IMR-90 (cell line): Measurements from ENCODE around the gene GTF2F2. TPM values are rescaled to one million over a fixed set of nuclear protein-coding genes. Genes with fewer than 3 reads are reported as not detected.

Source experiments
- ATAC-seq: fragments of 200-7000 bp; cut with Tn5 transposase; 2 replicates; pipeline ENCODE4 v1.9.1; 2020; ENCODE audit warnings: low read depth, mild to moderate bottlenecking, moderate library complexity
- BruUV-seq: library from RNA; stranded (reverse); fragments of 400-500 nt; replicated peaks from 2 replicates; lab custom pipeline; 2021; lab: Mats Ljungman, UMichigan
- CTCF ChIA-PET: fragments of 300-600 bp; formaldehyde crosslinking; extraction: SDS; loops from one replicate; lab custom pipeline; 2021; ENCODE audit warnings: antibody characterized with exemption; lab: Yijun Ruan, JAX
- POLR2A ChIA-PET: fragments of 300-600 bp; sonication (Branson Sonifier 250); formaldehyde crosslinking; loops from one replicate; lab custom pipeline; 2022; ENCODE audit warnings: antibody characterized with exemption; ENCODE audit not compliant: unreplicated experiment; lab: Charles Lee
- DNase-seq: peaks from one replicate; pipeline ENCODE4 v3.0.0; 2013
- H2AFZ ChIP-seq: replicated peaks from 2 replicates; pipeline ENCODE3; 2013; ENCODE audit warnings: low read length, mild to moderate bottlenecking; ENCODE audit not compliant: poor library complexity
- H2AK5ac ChIP-seq: 2 replicates; pipeline ENCODE4 v1.6.1; 2013; ENCODE audit warnings: low read depth, low read length, inconsistent platforms
- H2AK9ac ChIP-seq: replicated peaks from 2 replicates; pipeline ENCODE3; 2013; ENCODE audit warnings: mild to moderate bottlenecking, low read depth, low read length, moderate library complexity; ENCODE audit not compliant: poor library complexity
- H2BK120ac ChIP-seq: 2 replicates; pipeline ENCODE4 v1.6.1; 2013; ENCODE audit warnings: low read depth, low read length, inconsistent platforms
- H2BK15ac ChIP-seq: 3 replicates; pipeline ENCODE4 v1.6.1; 2013; ENCODE audit warnings: low read depth, low read length, inconsistent platforms
- H2BK20ac ChIP-seq: 2 replicates; pipeline ENCODE4 v1.6.1; 2013; ENCODE audit warnings: low read depth, mild to moderate bottlenecking, inconsistent platforms, low read length, moderate library complexity
- H2BK5ac ChIP-seq: 2 replicates; pipeline ENCODE4 v1.6.1; 2013; ENCODE audit warnings: mild to moderate bottlenecking, low read depth, low read length, inconsistent platforms; ENCODE audit not compliant: poor library complexity, severe bottlenecking
- H3K14ac ChIP-seq: replicated peaks from 2 replicates; pipeline ENCODE4 v1.6.1; 2013; ENCODE audit warnings: low read depth, low read length, inconsistent platforms
- H3K18ac ChIP-seq: 2 replicates; pipeline ENCODE4 v1.6.1; 2013; ENCODE audit warnings: low read depth, low read length, control low read depth
- H3K23ac ChIP-seq: 2 replicates; pipeline ENCODE4 v1.6.1; 2013; ENCODE audit warnings: low read depth, low read length, inconsistent platforms
- H3K27ac ChIP-seq: 2 replicates; pipeline ENCODE4 v1.5.1; 2013; ENCODE audit warnings: mild to moderate bottlenecking, control low read depth, low read length; ENCODE audit not compliant: insufficient read depth
- H3K27me3 ChIP-seq: 2 replicates; pipeline ENCODE4 v1.6.1; 2013; ENCODE audit warnings: low read length; ENCODE audit not compliant: control insufficient read depth, insufficient read depth
- H3K36me3 ChIP-seq: 2 replicates; pipeline ENCODE4 v1.6.1; 2013; ENCODE audit warnings: low read length, mixed read lengths; ENCODE audit not compliant: control insufficient read depth, insufficient read depth
- H3K4ac ChIP-seq: 2 replicates; pipeline ENCODE4 v1.6.1; 2013; ENCODE audit warnings: low read depth, low read length, inconsistent platforms
- H3K4me1 ChIP-seq: 2 replicates; pipeline ENCODE4 v1.6.1; 2013; ENCODE audit warnings: low read length, mixed read lengths; ENCODE audit not compliant: control insufficient read depth, insufficient read depth
- H3K4me2 ChIP-seq: 2 replicates; pipeline ENCODE4 v1.6.1; 2013; ENCODE audit warnings: low read depth, mild to moderate bottlenecking, control low read depth, low read length, moderate library complexity
- H3K4me3 ChIP-seq: 2 replicates; pipeline ENCODE4 v1.5.1; 2013; ENCODE audit warnings: low read depth, mild to moderate bottlenecking, control low read depth, low read length, moderate library complexity; ENCODE audit not compliant: insufficient read depth
- H3K56ac ChIP-seq: 2 replicates; pipeline ENCODE4 v1.6.1; 2013; ENCODE audit warnings: low read length, inconsistent platforms; ENCODE audit not compliant: insufficient read depth; ENCODE audit errors: extremely low read depth
- H3K79me1 ChIP-seq, 2 experiments: 2 replicates each; pipeline ENCODE4 v1.6.1; 2013; ENCODE audit warnings: low read length in 2 of 2, inconsistent platforms in 1 of 2, low read depth in 1 of 2
- H3K9ac ChIP-seq: 2 replicates; pipeline ENCODE4 v1.6.1; 2013; ENCODE audit warnings: low read depth, low read length, control low read depth
- H3K9me1 ChIP-seq: 2 replicates; pipeline ENCODE4 v1.6.1; 2013; ENCODE audit warnings: low read length, inconsistent platforms; ENCODE audit not compliant: insufficient read depth
- H3K9me3 ChIP-seq: 2 replicates; pipeline ENCODE4 v1.6.1; 2013; ENCODE audit warnings: low read length; ENCODE audit not compliant: control insufficient read depth, insufficient read depth
- H4K20me1 ChIP-seq: 2 replicates; pipeline ENCODE4 v1.6.1; 2013; ENCODE audit warnings: low read length, inconsistent platforms; ENCODE audit not compliant: insufficient read depth
- H4K5ac ChIP-seq: 2 replicates; pipeline ENCODE4 v1.6.1; 2013; ENCODE audit warnings: mild to moderate bottlenecking, low read depth, low read length, control low read depth
- H4K8ac ChIP-seq, 2 experiments: 2 replicates each; pipeline ENCODE4 v1.6.1; 2013; ENCODE audit warnings: low read depth in 2 of 2, low read length in 2 of 2, control low read depth in 1 of 2, inconsistent platforms in 1 of 2
- H4K91ac ChIP-seq: 2 replicates; pipeline ENCODE4 v1.6.1; 2013; ENCODE audit warnings: low read depth, low read length, inconsistent platforms; ENCODE audit not compliant: insufficient read depth
- BHLHE40 ChIP-seq: fragments of 150-350 bp; IDR thresholded peaks from 2 replicates; pipeline ENCODE4 v1.6.1; 2016; ENCODE audit warnings: mild to moderate bottlenecking, low read depth, low read length
- CEBPB ChIP-seq: IDR thresholded peaks from 2 replicates; pipeline ENCODE4 v1.6.1; 2012; ENCODE audit warnings: low read depth, low read length, improper control_type of control experiment
- CHD1 ChIP-seq: IDR thresholded peaks from 2 replicates; pipeline ENCODE4 v1.6.1; 2012; ENCODE audit warnings: low read depth, low read length, improper control_type of control experiment
- CTCF ChIP-seq: conservative IDR thresholded peaks from 2 replicates; pipeline ENCODE4 v1.5.1; 2012; ENCODE audit warnings: mild to moderate bottlenecking, low read depth, low read length, improper control_type of control experiment
- ELK1 ChIP-seq: fragments of 150-350 bp; IDR thresholded peaks from 2 replicates; pipeline ENCODE4 v1.6.1; 2016; ENCODE audit warnings: low read depth, mild to moderate bottlenecking, low read length, moderate library complexity, borderline replicate concordance
- FOS ChIP-seq: fragments of 150-350 bp; IDR thresholded peaks from 2 replicates; pipeline ENCODE4 v1.6.1; 2016; ENCODE audit warnings: low read depth, low read length
- MAFK ChIP-seq: IDR thresholded peaks from 2 replicates; pipeline ENCODE4 v1.6.1; 2012; ENCODE audit warnings: low read depth, low read length, improper control_type of control experiment
- MAZ ChIP-seq: IDR thresholded peaks from 2 replicates; pipeline ENCODE4 v1.6.1; 2012; ENCODE audit warnings: low read depth, mild to moderate bottlenecking, low read length, improper control_type of control experiment, moderate library complexity, borderline replicate concordance
- MXI1 ChIP-seq: IDR thresholded peaks from 2 replicates; pipeline ENCODE4 v1.6.1; 2012; ENCODE audit warnings: low read depth, mild to moderate bottlenecking, low read length, moderate library complexity, borderline replicate concordance
- NFE2L2 ChIP-seq: fragments of 150-350 bp; IDR thresholded peaks from 2 replicates; pipeline ENCODE4 v1.6.1; 2016; ENCODE audit warnings: low read depth, mild to moderate bottlenecking, low read length
- POLR2A ChIP-seq: IDR thresholded peaks from 2 replicates; pipeline ENCODE4 v1.6.1; 2012; ENCODE audit warnings: mild to moderate bottlenecking, low read depth, low read length
- RAD21 ChIP-seq: IDR thresholded peaks from 2 replicates; pipeline ENCODE4 v1.6.1; 2012; ENCODE audit warnings: low read length, improper control_type of control experiment
- RCOR1 ChIP-seq: IDR thresholded peaks from 2 replicates; pipeline ENCODE4 v1.6.1; 2012; ENCODE audit warnings: mild to moderate bottlenecking, low read length, improper control_type of control experiment; ENCODE audit not compliant: insufficient replicate concordance
- RFX5 ChIP-seq: IDR thresholded peaks from 2 replicates; pipeline ENCODE4 v1.8.0; 2012; ENCODE audit warnings: low read depth, mild to moderate bottlenecking, low read length, moderate library complexity
- SMC3 ChIP-seq: fragments of 150-350 bp; IDR thresholded peaks from 2 replicates; pipeline ENCODE4 v1.6.1; 2016; ENCODE audit warnings: low read depth, mild to moderate bottlenecking, antibody characterized with exemption, low read length, moderate library complexity
- USF2 ChIP-seq: fragments of 150-350 bp; IDR thresholded peaks from 2 replicates; pipeline ENCODE4 v1.6.1; 2017; ENCODE audit warnings: mild to moderate bottlenecking, antibody characterized with exemption, low read length, low read depth
- WGBS, 2 experiments: methylation state at CpG; one replicate each; pipeline versions ENCODE4 v1.1.5 to v1.1.7; 2013; ENCODE audit warnings: missing lambda C conversion rate in 2 of 2; ENCODE audit not compliant: insufficient read length in 1 of 2; ENCODE audit errors: extremely low coverage in 2 of 2; 5-methylcytosine and 5-hydroxymethylcytosine counted together
- dilution Hi-C: fragments of 300-500 bp; cut with HindIII; formaldehyde crosslinking; loops from one replicate; pipeline ENCODE4 v1.14.3; 2018; ENCODE audit warnings: low sequenced_read_pairs; ENCODE audit not compliant: unreplicated experiment
- in situ Hi-C: fragments of 300-500 bp; cut with MboI; formaldehyde crosslinking; loops from 3 replicates; pipeline ENCODE4 v1.14.3; 2019; ENCODE audit warnings: low sequenced_read_pairs, inconsistent platforms, mixed read lengths
- intact Hi-C: fragments of 100-400 bp; cut with micrococcal nuclease; formaldehyde crosslinking; loops from 2 replicates; pipeline ENCODE4 v1.10.0; 2022
- polyA plus RNA-seq, 3 experiments: library from polyadenylated mRNA; depleted of rRNA; stranded (reverse); fragments of >200 nt; gene quantifications; 2 replicates each; pipeline ENCODE4 v1.2.3, GENCODE V29; 2012; ENCODE audit warnings: low replicate concordance in 1 of 3
- total RNA-seq: library from RNA; depleted of rRNA; stranded (reverse); fragments of >200 nt; gene quantifications from 2 replicates; pipeline ENCODE4 v1.2.3, GENCODE V29; 2012

The GTF2F2 gene
- total and polyA plus RNA-seq, 2 of the 4 experiments (the other 2 are of a cell fraction), result 16.5 to 21.0 TPM

DNA sequence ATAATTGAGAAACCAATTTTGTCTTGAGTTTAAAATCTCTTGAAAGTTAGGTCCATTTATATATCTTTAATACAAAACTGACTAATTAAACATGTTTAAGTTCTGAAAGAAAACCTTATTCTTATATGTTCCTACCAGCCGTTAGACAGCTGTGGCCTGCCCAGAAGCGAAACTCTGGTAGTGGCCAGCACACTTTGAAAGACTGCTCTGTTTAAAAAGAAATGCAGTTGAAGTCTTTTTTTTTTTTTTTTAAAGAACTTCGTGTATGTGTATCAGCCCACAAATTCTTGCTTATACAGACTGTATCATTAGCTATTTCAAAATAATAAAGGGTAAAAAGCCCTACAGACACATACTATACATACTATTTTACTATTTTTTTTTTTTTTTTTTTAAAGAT is 46.5 kb downstream of the GTF2F2 start:
- peaks cover 2% of the 10 kb centered on the region; the same call in 1 of the 2 replicates for H3K36me3 ChIP-seq
- no peak overlapping the region for H4K5ac ChIP-seq
- no peak overlapping the region for H3K4me3 ChIP-seq
- H3K14ac ChIP-seq, result no peak overlapping the region
- H2AFZ ChIP-seq, result no peak overlapping the region
- H3K56ac ChIP-seq, result no peak overlapping the region
- no peak overlapping the region for H2AK9ac ChIP-seq
- intact Hi-C loops (no loop called here), dilution Hi-C loops (no loop called here), in situ Hi-C loops (no loop called here)
- no peak overlapping the region for H4K8ac ChIP-seq
- H3K4ac ChIP-seq, result no peak overlapping the region
- H2BK120ac ChIP-seq, result no peak overlapping the region
- no peak overlapping the region for H2BK15ac ChIP-seq
- H3K79me1 ChIP-seq, result peaks cover 16 to 49% of the 10 kb centered on the region in 2 experiments
- WGBS, 2 experiments, result no CpG with 5 or more reads among the region's 3 CpGs
- no peaks in the 10 kb centered on the region for H4K20me1 ChIP-seq
- POLR2A ChIA-PET, result no interaction called here
- no TSS peak for BruUV-seq
- H3K9me1 ChIP-seq, result peaks cover 13% of the 10 kb centered on the region
- no peaks in the 10 kb centered on the region for H3K9me3 ChIP-seq
- H3K27me3 ChIP-seq, result no peaks in the 10 kb centered on the region
- no peak for ATAC-seq
- no peak overlapping the region for H3K23ac ChIP-seq
- H2BK20ac ChIP-seq, result no peak overlapping the region
- no peak for DNase-seq
- H3K18ac ChIP-seq, result no peak overlapping the region
- no peak overlapping the region for H2AK5ac ChIP-seq
- no peak overlapping the region for H3K9ac ChIP-seq
- no peak overlapping the region for H4K91ac ChIP-seq
- TF ChIP-seq CEBPB (no peak), ELK1 (no peak), CTCF (no peak), FOS (no peak), RAD21 (no peak), USF2 (no peak), SMC3 (no peak), NFE2L2 (no peak), BHLHE40 (no peak), MXI1 (no peak), MAZ (no peak), POLR2A (no peak), RFX5 (no peak), MAFK (no peak), CHD1 (no peak), RCOR1 (no peak)
- CTCF ChIA-PET, result no interaction called here
- no peak overlapping the region for H2BK5ac ChIP-seq
- peaks cover 13% of the 10 kb centered on the region for H3K4me1 ChIP-seq
- no peak overlapping the region for H3K27ac ChIP-seq
- no peak overlapping the region for H3K4me2 ChIP-seq
